ENCODE data around the gene NET1.
"Not testable (repeated sequence)": the region's sequence is repeated elsewhere in the genome, so short reads cannot be mapped to it uniquely, and the experiment has no call there.

NET1 gene

DNA sequence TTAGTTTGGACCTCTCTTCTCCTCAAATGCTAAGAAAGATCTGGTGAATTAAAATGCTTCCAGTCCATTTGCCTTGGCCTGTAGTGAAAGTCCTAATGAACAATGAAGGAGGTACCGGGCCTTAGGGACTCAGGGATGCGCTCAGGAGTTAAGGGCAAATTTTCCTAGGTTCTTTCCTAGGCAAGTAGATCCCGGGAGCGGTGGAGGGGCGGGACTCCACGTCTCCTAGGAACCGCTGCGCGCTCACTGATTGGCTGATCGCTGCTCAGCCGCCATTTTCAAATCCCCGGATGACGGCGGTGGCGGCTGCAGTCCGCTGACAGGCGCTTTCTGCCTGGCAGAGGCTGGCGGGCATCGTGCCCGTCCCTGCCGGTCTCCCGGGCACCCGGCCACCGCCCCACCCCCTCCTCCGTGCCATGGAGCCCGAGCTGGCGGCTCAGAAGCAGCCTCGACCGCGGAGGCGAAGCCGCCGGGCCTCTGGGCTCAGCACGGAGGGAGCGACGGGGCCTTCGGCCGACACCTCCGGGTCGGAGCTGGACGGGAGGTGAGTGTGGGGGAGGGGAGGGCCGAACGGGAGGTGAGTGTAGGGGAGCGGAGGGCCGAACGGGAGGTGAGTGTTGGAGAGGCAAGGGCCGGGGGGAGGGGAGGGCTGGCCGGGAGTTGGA, at the start of gene NET1:
TSS of gene NET1 (plus strand) at position 281 of the 665 bp plus-strand sequence. CDS start at position 417, 136 bp downstream.
- peak; percentile 90 for DNase-seq (ENCODE audit: low spot score)

- no peak for DNase-seq (ENCODE audit: low spot score)
Observed at GRCh38 chr10:5362873-5363272, 49.5 kb upstream of the NET1 start.

DNA sequence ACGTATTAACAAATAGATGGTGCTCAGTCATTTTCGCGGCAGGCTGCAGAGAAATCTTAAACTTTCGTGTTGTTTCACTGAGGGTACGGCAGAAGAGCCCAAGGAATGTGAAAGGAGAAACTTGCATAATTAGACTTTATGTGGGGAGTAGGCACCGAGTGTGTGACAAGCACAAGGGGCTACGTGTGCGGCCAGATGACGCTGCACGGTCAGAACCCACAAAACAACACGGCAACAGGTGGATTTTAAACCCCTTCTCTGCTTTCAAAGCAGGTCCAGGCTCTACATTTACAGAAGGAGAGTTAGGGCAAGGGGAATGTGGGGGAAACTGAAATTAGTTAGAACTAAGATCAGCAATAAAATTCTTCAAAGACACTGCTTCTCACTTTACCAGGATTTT, 48.0 kb upstream of the NET1 start:
- no peak for DNase-seq (ENCODE audit: low spot score)

GRCh38 chr10:5364890-5365338, 47.4 kb upstream of the NET1 start, which contains the start of gene UCN3:
UCN3 (plus strand) TSS chr10:5364966; CDS start chr10:5373721, 8,755 bp downstream.
- no peak for DNase-seq (ENCODE audit: low spot score)

GRCh38 chr10:5365928-5366327, 46.4 kb upstream of the NET1 start:
- no peak for DNase-seq (ENCODE audit: low spot score)

- no peak for DNase-seq (ENCODE audit: low spot score)
Observed at GRCh38 chr10:5369362-5370158, 42.8 kb upstream of the NET1 start.

- no peak for DNase-seq (ENCODE audit: low spot score)
Observed at GRCh38 chr10:5370493-5371352, 41.6 kb upstream of the NET1 start.

- no peak for DNase-seq (ENCODE audit: low spot score)
Observed at GRCh38 chr10:5373307-5373706, 39.0 kb upstream of the NET1 start.

GRCh38 chr10:5373891-5374611, 38.3 kb upstream of the NET1 start:
- no peak for DNase-seq (ENCODE audit: low spot score)

DNA sequence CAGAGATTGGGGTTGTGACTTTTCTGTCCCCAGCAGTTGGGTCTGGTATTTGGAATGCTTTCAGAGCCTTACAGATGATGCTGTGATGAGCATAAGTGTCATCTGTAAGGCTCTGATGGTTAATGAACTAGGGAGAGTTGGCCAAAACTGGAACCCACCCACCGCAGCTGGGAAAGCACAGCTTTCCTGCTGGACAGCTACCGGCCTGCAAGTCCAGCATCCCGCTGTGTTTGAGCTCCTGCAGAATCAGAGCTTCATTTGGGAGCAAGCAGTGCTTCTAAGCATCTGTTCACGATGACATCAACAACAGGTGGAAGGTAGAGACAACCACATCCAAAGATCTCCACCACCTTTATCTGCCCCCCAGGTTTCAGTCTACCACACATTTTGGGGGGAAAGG, 35.9 kb upstream of the NET1 start:
- no peak for DNase-seq (ENCODE audit: low spot score)

- DNase-seq (ENCODE audit: low spot score): not testable (repeated sequence)
Observed at GRCh38 chr10:5379202-5379601, 33.2 kb upstream of the NET1 start.

- not testable (repeated sequence) for DNase-seq (ENCODE audit: low spot score)
Observed at GRCh38 chr10:5380395-5380794, 32.0 kb upstream of the NET1 start.

DNA sequence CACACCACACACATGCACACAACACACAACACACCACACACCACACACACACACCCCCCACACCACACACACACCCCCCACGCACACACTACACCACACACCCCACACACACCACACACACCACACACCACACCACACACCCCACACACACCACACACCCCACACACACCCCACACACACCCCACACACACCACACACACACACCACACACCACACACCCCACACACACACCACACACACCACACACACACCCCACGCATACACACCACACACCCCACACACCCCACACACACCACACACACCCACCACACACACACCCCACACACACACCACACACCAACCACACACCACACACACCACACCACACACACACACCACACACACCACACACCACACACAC, 31.2 kb upstream of the NET1 start:
- no peak for DNase-seq (ENCODE audit: low spot score)

- no peak for DNase-seq (ENCODE audit: low spot score)
Observed at GRCh38 chr10:5385224-5385623, 27.1 kb upstream of the NET1 start.

DNA sequence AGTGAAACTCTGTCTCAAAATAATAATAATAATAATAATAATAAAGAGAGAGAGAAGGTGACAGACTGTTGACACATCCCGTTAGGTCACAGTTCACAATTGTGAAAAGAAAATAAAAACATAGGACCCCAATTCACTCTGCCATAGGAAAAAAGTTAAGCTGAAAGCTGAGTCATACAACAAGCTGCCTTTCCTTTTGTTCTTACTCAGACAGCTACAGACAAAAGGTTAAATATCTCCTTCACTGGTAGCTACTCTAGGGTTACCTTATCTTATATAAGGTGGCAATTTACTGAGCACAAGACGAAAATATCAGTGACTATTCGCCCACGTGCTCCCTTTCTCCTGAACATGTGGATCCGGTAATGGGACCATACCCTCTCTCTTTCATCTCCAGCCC, 25.2 kb upstream of the NET1 start:
- DNase-seq (ENCODE audit: low spot score): no peak

- DNase-seq (ENCODE audit: low spot score): no peak
Observed at GRCh38 chr10:5390607-5391205, 21.7 kb upstream of the NET1 start.

DNA sequence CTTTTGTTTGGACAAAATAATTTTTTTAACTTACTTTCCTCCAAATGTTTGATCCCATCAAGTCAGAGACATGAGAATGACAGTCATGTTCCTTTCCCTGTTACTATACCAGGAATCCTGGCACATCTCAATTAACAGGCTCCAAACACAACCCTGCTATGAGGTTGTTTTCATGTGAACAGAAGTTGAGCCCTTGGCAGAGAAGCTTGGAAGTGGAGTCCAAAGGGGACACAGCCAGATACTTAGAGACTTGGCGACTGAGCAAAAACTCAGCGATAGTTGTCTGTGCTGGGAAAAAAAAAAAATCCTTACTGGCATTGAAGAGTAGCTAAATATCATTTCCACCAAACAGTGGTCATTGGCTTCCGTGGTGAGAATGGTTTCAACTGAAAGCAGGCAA, 20.6 kb upstream of the NET1 start:
- DNase-seq (ENCODE audit: low spot score): no peak

DNA sequence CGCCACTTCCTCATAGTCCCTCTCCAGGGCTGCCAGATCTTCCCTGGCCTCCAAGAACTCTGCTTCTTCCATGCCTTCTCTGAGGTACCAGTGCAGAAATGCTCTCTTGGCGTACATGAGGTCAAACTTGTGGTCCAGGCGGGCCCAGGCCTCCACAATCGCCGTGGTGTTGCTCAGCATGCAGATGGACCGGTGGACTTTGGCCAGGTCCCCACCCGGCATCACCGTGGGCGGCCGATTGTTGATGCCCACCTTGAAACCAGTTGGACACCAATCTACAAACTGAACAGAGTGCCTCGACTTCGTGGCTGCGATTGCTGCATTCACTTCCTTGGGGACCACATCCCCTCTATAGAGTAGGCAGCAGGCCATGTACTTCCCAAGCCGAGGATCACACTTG, 18.8 kb upstream of the NET1 start:
- DNase-seq (ENCODE audit: low spot score): no peak

DNA sequence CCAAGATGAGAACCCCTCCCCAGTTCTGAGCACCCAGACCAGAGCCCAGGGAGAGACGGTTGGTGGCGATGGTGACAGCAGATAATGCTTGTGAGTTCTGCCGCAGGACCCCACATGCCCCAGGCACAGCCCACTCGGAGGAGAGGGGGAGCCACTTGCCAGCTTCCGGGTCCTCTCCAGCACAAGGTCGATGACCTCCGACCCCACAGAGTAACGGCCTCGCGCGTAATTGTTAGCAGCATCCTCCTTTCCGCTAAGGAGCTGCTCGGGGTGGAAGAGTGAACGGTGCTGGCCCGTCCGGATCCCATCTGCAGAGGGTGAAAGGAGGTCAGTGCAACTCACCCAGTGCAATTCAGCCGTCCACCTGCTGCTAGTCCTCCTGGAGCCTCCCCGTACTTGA, 17.2 kb upstream of the NET1 start:
- no peak for DNase-seq (ENCODE audit: low spot score)

DNA sequence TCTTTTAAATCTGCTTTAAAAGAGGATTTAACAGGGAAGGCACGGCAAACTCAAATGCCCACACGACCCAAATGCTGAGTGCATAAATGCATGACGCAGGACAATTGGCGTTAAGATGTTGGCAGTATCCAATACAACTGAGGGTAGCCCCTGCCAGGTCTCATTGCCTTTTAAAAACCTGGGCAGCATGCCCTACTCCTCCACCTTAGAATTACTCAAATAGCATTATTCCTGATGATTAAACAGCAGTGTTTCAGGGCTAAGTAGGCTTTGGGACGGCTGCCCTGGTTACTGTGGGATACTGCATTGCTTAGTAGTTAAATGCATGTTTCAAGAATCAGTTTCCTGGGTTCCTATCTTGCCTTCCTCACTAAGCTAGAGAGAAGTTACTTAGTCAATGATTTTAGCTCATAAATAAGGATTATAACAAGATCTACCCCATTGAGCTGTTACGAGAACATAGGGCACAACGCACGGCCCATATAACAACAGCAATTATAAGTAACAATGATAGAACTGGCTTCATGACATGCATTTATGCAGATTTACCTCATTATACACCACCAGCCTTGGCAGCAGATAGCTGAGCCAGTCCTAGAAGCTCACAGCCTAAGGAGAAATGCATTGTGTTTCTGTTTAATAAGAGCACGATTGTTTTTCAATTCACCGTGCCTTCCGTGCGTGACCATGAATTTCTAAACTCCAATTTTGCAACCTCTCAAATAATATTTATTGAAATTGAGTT, 15.6 kb upstream of the NET1 start:
- DNase-seq (ENCODE audit: low spot score): no peak

- no peak for DNase-seq (ENCODE audit: low spot score)
Observed at GRCh38 chr10:5399332-5399731, 13.0 kb upstream of the NET1 start.

All from SW480 (cell line).